ENCODE data around the gene COL23A1. TPM values are rescaled to one million over a fixed set of nuclear protein-coding genes. Genes with fewer than 3 reads are reported as not detected.

COL23A1 gene
- total RNA-seq, 1 experiment from 2014 or later: not detected

GRCh38 chr5:178232124-178232919 is 357.9 kb downstream of the COL23A1 start, which contains the start of gene PHYKPL:
TSS of gene PHYKPL (minus strand) at chr5:178232802. CDS start at chr5:178232550, 252 bp downstream.
- ChIA-PET CTCF (interaction anchor here (0.6 kb wide), 1 partner anchor 268 kb away, joined by 8 read pairs; no protein-coding TSS in a partner anchor), POLR2A (ENCODE audit: low non-redundant PET) (no interaction called here)
- H3K36me3 ChIP-seq (ENCODE audit: insufficient read depth, low read length, poor library complexity, severe bottlenecking): peaks cover 9% of the 10 kb centered on the region
- peak within 1 kb of the TSS; percentile 95 for H3K27ac ChIP-seq (ENCODE audit: low read depth, low read length, poor library complexity, severe bottlenecking)
- no TSS peak for BruUV-seq (replicated peaks)
- H3K27me3 ChIP-seq (replicated peaks; ENCODE audit: insufficient read depth, low read depth, low read length, poor library complexity): no peaks in the 10 kb centered on the region
- H3K4me1 ChIP-seq (ENCODE audit: insufficient read depth, low read length, poor library complexity, severe bottlenecking): peaks cover 7% of the 10 kb centered on the region
- H3K4me3 ChIP-seq (ENCODE audit: low read depth, low read length, poor library complexity, severe bottlenecking): peak within 1 kb of the TSS; percentile 92
- intact Hi-C loops (cut with micrococcal nuclease; ENCODE audit: unreplicated experiment): no loop called here
- no peaks in the 10 kb centered on the region for H3K9me3 ChIP-seq (ENCODE audit: low read depth, low read length, poor library complexity, severe bottlenecking)
- peak; percentile 68 for DNase-seq (ENCODE audit: low spot score)
- TF ChIP-seq EZH2 (IDR thresholded peaks at IDR 0.05; ENCODE audit: borderline replicate concordance, low read depth, low read length, poor library complexity, severe bottlenecking) (no peak), CTCF (conservative IDR thresholded peaks at IDR 0.05; ENCODE audit: low read depth, low read length) (no peak)

GRCh38 chr5:178231539-178232123 is 358.6 kb downstream of the COL23A1 start:
- CTCF ChIA-PET: no interaction called here
- no peak for DNase-seq (ENCODE audit: low spot score)
- POLR2A ChIA-PET (ENCODE audit: low non-redundant PET): no interaction called here
- Histone ChIP-seq H3K27ac (ENCODE audit: low read depth, low read length, poor library complexity, severe bottlenecking) (peak overlapping the region; percentile 95), H3K36me3 (ENCODE audit: insufficient read depth, low read length, poor library complexity, severe bottlenecking) (peaks cover 9% of the 10 kb centered on the region), H3K27me3 (replicated peaks; ENCODE audit: insufficient read depth, low read depth, low read length, poor library complexity) (no peaks in the 10 kb centered on the region), H3K9me3 (ENCODE audit: low read depth, low read length, poor library complexity, severe bottlenecking) (no peaks in the 10 kb centered on the region), H3K4me3 (ENCODE audit: low read depth, low read length, poor library complexity, severe bottlenecking) (peak overlapping the region; percentile 92), H3K4me1 (ENCODE audit: insufficient read depth, low read length, poor library complexity, severe bottlenecking) (peaks cover 7% of the 10 kb centered on the region)
- TF ChIP-seq EZH2 (IDR thresholded peaks at IDR 0.05; ENCODE audit: borderline replicate concordance, low read depth, low read length, poor library complexity, severe bottlenecking) (no peak), CTCF (conservative IDR thresholded peaks at IDR 0.05; ENCODE audit: low read depth, low read length) (no peak)
- intact Hi-C loops (cut with micrococcal nuclease; ENCODE audit: unreplicated experiment): no loop called here
- BruUV-seq (replicated peaks): TSS peak; percentile 26

GRCh38 chr5:178230879-178231538 is 359.2 kb downstream of the COL23A1 start:
- intact Hi-C loops (cut with micrococcal nuclease; ENCODE audit: unreplicated experiment): no loop called here
- BruUV-seq (replicated peaks): no TSS peak
- POLR2A ChIA-PET (ENCODE audit: low non-redundant PET): interaction anchor here (0.6 kb wide), 1 partner anchor 20 kb away, joined by 3 read pairs; no protein-coding TSS in a partner anchor

More at GRCh38 chr5:178230879-178231538, 359.2 kb downstream of the COL23A1 start:
- peaks cover 9% of the 10 kb centered on the region for H3K36me3 ChIP-seq (ENCODE audit: insufficient read depth, low read length, poor library complexity, severe bottlenecking)
- no peaks in the 10 kb centered on the region for H3K9me3 ChIP-seq (ENCODE audit: low read depth, low read length, poor library complexity, severe bottlenecking)
- no peak for DNase-seq (ENCODE audit: low spot score)
- no peaks in the 10 kb centered on the region for H3K27me3 ChIP-seq (replicated peaks; ENCODE audit: insufficient read depth, low read depth, low read length, poor library complexity)
- TF ChIP-seq CTCF (conservative IDR thresholded peaks at IDR 0.05; ENCODE audit: low read depth, low read length) (no peak), EZH2 (IDR thresholded peaks at IDR 0.05; ENCODE audit: borderline replicate concordance, low read depth, low read length, poor library complexity, severe bottlenecking) (no peak)
- no peak overlapping the region for H3K27ac ChIP-seq (ENCODE audit: low read depth, low read length, poor library complexity, severe bottlenecking)
- CTCF ChIA-PET: no interaction called here
- H3K4me3 ChIP-seq (ENCODE audit: low read depth, low read length, poor library complexity, severe bottlenecking): peak overlapping the region; percentile 92
- H3K4me1 ChIP-seq (ENCODE audit: insufficient read depth, low read length, poor library complexity, severe bottlenecking): peaks cover 7% of the 10 kb centered on the region
